Measurements from ENCODE around the gene SHQ1.
"Not testable (repeated sequence)": the region's sequence is repeated elsewhere in the genome, so short reads cannot be mapped to it uniquely, and the experiment has no call there.

The SHQ1 gene

GRCh38 chr3:72802001-72802400, 46.2 kb downstream of the SHQ1 start:
- no peak for DNase-seq (ENCODE audit: low read depth in 2 of 3, low spot score in 2 of 3)

DNA sequence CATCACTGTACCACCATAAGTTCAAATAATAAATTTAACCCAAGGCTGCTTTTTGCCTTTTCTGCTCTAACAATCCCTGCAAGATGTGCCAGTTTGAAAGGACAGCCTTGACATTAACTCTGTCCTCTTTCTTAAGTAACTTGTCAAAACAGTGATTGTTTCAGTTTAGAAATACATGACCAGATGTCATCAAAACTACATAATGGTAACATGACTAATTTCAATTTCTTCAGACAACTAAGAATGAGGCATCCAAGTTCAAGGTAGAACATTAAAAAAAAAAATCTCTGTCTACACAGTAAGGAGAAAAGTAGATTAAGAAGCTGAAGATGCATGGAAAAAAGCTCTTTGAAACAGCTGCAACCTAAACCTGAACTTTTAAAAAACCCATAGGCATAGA, 47.4 kb downstream of the SHQ1 start:
- DNase-seq (ENCODE audit: low read depth in 2 of 3, low spot score in 2 of 3), result no peak

DNA sequence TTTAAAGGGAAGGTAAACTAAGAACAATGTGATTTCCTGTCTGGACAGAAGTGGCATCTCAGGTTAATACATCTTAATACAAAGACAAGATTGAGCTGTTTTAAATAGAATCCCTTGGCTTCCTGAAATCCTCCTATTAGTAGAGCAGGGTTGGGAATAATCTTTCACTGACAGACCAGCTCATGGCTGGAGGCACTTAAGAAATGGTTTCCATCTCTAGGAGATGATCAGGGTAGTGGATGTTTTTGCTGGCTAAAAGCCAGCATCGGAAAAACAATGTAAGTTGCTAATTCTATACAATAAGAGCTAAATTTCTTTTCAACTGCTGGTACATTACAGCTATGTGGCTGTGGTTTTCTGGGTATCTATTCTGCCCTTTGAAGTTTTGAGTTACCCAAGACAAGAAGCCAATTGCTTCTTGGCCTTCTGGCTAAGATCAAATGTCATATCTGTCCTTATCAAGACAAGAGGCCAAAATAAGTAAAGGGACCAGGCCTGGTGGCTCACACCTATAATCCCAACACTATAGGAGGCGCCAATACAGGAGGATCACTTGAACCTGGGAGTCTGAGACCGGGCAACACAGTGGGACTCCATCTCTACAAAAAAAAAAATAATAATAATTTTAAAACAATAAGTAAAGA, 49.6 kb downstream of the SHQ1 start:
- no peak for DNase-seq (ENCODE audit: low read depth in 2 of 3, low spot score in 2 of 3)

GRCh38 chr3:72797773-72798543, 50.3 kb downstream of the SHQ1 start:
- no peak for DNase-seq (ENCODE audit: low read depth in 2 of 3, low spot score in 2 of 3)

DNA sequence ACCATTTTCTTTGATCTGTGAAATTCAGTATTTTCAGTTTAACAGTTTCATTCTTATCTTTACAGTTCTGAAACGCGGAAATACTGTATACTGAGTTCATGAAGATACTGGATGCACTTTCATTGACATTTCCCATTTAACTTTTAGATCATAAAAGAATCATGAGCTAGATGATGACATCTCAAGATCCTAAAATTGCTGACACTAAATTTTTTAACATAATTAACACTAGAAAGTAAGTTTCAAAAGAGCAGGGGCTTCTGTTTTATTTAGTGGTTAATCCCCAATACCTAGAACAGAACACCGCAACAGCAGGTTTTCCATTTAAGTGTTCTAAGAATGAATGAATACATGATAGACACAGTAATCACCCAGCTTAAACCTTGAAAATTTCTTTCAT, 54.2 kb downstream of the SHQ1 start:
- no peak for DNase-seq (ENCODE audit: low read depth in 2 of 3, low spot score in 2 of 3)

GRCh38 chr3:72791161-72791560, 57.1 kb downstream of the SHQ1 start:
- DNase-seq (ENCODE audit: low read depth in 2 of 3, low spot score in 2 of 3), result no peak

DNA sequence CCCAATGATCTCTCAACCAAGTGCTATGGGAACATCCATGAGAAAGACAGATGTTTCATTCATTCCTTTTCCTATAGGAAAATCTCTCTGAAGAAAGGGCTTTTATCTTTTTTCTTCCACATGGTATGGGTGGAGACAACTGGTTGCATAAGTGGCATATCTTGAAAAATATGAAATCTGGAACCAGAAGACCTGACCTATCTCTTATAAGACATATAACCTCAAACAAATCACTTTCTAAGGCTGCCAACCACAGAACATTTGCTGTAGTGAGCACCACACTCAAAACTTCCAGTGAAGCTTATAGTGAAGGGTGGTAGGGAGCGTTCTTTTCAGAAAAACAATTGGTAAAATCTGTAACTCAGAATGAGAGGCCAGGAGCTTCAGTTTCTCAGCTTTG, 58.5 kb downstream of the SHQ1 start:
- no peak for DNase-seq (ENCODE audit: low read depth in 2 of 3, low spot score in 2 of 3)

DNA sequence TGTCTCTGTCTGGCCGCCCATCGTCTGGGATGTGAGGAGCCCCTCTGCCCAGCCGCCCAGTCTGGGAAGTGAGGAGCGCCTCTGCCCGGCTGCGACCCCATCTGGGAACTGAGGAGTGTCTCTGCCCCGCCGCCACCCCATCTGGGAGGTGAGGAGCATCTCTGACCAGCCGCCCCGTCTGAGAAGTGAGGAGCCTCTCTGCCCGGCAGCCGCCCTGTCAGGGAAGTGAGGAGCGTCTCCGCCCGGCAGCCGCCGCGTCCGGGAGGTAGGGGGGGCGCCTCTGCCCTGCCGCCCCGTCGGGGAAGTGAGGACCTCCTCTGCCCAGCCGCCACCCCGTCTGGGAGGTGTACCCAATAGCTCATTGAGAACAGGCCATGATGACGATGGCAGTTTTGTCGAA, 60.0 kb downstream of the SHQ1 start:
- DNase-seq (ENCODE audit: low read depth in 2 of 3, low spot score in 2 of 3), result not testable (repeated sequence)

- no peak for DNase-seq (ENCODE audit: low read depth in 2 of 3, low spot score in 2 of 3)
These were observed 61.6 kb downstream of the SHQ1 start for GRCh38 chr3:72786668-72787067.

DNA sequence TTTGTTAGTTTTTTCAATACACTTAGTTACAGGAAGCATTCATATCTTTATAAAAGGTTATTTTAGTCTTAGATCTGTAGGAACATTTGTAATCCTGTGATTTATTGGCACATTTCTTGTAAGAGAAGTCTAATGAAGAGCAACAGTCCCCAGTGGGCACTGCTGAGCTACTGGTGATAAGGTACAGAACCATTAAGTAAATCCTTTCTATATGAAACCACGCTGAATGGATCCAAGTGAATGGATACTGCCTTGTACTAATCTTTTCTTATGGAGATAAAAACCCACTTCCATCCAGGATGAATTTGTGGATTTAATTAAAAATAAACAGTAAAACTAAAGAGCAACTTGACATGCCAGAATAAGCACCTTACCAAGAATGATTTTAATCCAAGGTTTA, 64.0 kb downstream of the SHQ1 start:
- DNase-seq (ENCODE audit: low read depth in 2 of 3, low spot score in 2 of 3), result no peak

- no peak for DNase-seq (ENCODE audit: low read depth in 2 of 3, low spot score in 2 of 3)
These were observed 65.7 kb downstream of the SHQ1 start for GRCh38 chr3:72782521-72782920.

- DNase-seq (ENCODE audit: low read depth in 2 of 3, low spot score in 2 of 3), result no peak
These were observed 78.3 kb downstream of the SHQ1 start for GRCh38 chr3:72769758-72770540.

- no peak for DNase-seq (ENCODE audit: low read depth in 2 of 3, low spot score in 2 of 3)
These were observed 79.3 kb downstream of the SHQ1 start for GRCh38 chr3:72768936-72769335.

DNA sequence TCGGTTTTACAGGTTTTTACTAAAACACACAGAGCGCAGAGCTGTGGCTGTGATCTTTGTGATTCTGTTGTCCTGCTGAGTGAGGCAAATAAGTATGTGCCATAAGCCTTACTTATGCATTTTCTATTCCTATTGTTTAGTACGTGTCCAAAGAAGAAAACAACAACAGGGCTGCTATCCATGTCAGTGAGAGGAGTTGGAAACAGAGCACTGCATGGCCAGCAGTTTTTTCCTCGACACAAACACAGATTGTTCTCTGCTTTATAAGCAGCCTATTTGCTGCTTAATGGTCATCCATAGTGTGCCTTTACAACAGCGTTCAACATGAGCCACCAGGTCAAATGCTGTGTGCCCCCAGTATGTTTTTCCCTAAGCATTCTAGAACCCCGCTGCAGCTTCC, 79.8 kb downstream of the SHQ1 start:
- DNase-seq (ENCODE audit: low read depth in 2 of 3, low spot score in 2 of 3), result no peak

GRCh38 chr3:72768006-72768441, 80.2 kb downstream of the SHQ1 start:
- no peak for DNase-seq (ENCODE audit: low read depth in 2 of 3, low spot score in 2 of 3)

- DNase-seq (ENCODE audit: low read depth in 2 of 3, low spot score in 2 of 3), result no peak
These were observed 81.4 kb downstream of the SHQ1 start for GRCh38 chr3:72766866-72767265.

- no peak for DNase-seq (ENCODE audit: low read depth in 2 of 3, low spot score in 2 of 3)
These were observed 84.3 kb downstream of the SHQ1 start for GRCh38 chr3:72763751-72764440.

- no peak for DNase-seq (ENCODE audit: low read depth in 2 of 3, low spot score in 2 of 3)
These were observed 86.8 kb downstream of the SHQ1 start for GRCh38 chr3:72761410-72761809.

GRCh38 chr3:72760225-72760624, 88.0 kb downstream of the SHQ1 start:
- DNase-seq (ENCODE audit: low read depth in 2 of 3, low spot score in 2 of 3), result no peak

DNA sequence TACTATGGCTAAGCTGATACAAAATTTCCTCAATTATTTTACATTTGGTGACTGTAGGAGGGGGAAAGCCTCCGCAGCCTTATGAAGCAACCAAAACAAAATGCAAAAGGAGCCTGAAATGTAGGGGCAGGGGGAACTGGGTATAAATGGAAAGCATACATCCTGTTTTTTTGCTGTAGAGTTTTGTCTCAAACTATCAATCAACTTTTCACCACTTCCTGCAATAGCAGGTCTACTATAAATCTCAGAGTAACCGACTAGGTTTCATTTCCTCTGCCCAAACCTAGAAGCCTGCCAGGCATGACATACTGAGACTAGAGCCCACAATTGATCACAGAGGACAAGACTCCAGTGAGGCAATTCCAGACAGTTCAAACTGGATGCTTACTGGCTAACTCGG, 91.3 kb downstream of the SHQ1 start:
- no peak for DNase-seq (ENCODE audit: low read depth in 2 of 3, low spot score in 2 of 3)

DNA sequence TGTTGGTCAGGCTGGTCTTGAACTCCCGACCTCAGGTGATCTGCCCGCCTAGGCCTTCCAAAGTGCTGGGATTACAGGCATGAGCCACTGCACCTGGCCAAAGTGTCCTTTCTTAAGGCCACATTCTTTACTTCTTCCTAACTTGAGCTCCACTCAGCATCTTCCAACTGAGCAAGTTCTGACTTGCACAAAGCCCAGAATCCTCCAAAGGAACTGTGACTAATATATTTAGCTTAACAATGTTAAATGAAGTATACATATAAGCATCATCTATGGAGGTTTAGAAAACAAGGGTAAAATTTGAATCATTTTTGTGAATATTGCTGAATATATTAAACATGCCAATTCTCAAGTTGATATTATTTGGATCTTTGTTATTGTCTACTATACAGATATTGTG, 93.7 kb downstream of the SHQ1 start:
- DNase-seq (ENCODE audit: low read depth in 2 of 3, low spot score in 2 of 3), result no peak

- DNase-seq (ENCODE audit: low read depth in 2 of 3, low spot score in 2 of 3), result no peak
These were observed 94.8 kb downstream of the SHQ1 start for GRCh38 chr3:72753495-72753894.
